ENCODE results near the gene MED17.

DNA sequence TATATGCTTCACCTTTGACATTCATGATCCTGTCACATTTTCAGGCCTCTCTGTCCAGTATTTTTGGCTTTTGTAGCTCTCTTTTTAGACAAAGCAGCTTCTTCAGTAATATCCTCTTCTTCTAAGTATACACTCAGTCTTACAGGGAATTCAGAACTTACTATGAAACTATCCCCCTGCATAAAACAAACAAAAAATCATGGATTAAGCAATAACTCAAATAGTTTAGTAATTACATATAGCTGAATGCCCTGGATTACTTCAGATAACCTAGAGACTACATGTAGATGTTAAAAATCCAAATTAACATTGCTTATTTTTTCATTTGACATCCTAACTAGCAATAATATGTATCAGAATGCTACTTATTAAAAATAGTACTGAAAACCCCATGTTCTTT lies 48.0 kb upstream of the MED17 start:
- TF ChIP-seq NR2C1 (IDR thresholded peaks at IDR 0.05) (no peak), CREM (IDR thresholded peaks at IDR 0.05; ENCODE audit: low read depth) (no peak), TBL1XR1 (IDR thresholded peaks at IDR 0.05; ENCODE audit: low read depth, low read length) (no peak), NR2C2 (IDR thresholded peaks at IDR 0.05; ENCODE audit: borderline replicate concordance, control insufficient read depth, insufficient read length, low read depth) (no peak), CEBPB (IDR thresholded peaks at IDR 0.05; ENCODE audit: borderline replicate concordance in 1 of 2, low read depth in 2 of 2, low read length in 2 of 2) (no peak), SREBF2 (IDR thresholded peaks at IDR 0.05; ENCODE audit: low read length) (no peak), RCOR1 (conservative IDR thresholded peaks at IDR 0.05; ENCODE audit: low read depth, low read length) (no peak), SP1 (IDR thresholded peaks at IDR 0.05; ENCODE audit: low read depth, low read length) (no peak)
- TF ChIP-seq, protein P1, sequence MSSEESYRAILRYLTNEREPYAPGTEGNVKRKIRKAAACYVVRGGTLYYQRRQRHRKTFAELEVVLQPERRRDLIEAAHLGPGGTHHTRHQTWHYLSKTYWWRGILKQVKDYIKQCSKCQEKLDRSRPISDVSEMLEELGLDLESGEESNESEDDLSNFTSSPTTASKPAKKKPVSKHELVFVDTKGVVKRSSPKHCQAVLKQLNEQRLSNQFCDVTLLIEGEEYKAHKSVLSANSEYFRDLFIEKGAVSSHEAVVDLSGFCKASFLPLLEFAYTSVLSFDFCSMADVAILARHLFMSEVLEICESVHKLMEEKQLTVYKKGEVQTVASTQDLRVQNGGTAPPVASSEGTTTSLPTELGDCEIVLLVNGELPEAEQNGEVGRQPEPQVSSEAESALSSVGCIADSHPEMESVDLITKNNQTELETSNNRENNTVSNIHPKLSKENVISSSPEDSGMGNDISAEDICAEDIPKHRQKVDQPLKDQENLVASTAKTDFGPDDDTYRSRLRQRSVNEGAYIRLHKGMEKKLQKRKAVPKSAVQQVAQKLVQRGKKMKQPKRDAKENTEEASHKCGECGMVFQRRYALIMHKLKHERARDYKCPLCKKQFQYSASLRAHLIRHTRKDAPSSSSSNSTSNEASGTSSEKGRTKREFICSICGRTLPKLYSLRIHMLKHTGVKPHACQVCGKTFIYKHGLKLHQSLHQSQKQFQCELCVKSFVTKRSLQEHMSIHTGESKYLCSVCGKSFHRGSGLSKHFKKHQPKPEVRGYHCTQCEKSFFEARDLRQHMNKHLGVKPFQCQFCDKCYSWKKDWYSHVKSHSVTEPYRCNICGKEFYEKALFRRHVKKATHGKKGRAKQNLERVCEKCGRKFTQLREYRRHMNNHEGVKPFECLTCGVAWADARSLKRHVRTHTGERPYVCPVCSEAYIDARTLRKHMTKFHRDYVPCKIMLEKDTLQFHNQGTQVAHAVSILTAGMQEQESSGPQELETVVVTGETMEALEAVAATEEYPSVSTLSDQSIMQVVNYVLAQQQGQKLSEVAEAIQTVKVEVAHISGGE (CRISPR knock-in tag; IDR thresholded peaks at IDR 0.05), result no peak
- TF ChIP-seq, protein P2, sequence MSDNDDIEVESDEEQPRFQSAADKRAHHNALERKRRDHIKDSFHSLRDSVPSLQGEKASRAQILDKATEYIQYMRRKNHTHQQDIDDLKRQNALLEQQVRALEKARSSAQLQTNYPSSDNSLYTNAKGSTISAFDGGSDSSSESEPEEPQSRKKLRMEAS (IDR thresholded peaks at IDR 0.05; ENCODE audit: low read depth, low read length), result no peak
- TF ChIP-seq, protein P3, sequence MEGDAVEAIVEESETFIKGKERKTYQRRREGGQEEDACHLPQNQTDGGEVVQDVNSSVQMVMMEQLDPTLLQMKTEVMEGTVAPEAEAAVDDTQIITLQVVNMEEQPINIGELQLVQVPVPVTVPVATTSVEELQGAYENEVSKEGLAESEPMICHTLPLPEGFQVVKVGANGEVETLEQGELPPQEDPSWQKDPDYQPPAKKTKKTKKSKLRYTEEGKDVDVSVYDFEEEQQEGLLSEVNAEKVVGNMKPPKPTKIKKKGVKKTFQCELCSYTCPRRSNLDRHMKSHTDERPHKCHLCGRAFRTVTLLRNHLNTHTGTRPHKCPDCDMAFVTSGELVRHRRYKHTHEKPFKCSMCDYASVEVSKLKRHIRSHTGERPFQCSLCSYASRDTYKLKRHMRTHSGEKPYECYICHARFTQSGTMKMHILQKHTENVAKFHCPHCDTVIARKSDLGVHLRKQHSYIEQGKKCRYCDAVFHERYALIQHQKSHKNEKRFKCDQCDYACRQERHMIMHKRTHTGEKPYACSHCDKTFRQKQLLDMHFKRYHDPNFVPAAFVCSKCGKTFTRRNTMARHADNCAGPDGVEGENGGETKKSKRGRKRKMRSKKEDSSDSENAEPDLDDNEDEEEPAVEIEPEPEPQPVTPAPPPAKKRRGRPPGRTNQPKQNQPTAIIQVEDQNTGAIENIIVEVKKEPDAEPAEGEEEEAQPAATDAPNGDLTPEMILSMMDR (IDR thresholded peaks at IDR 0.05 in 2 of 3, conservative IDR thresholded peaks at IDR 0.05 in 1 of 3; ENCODE audit: control insufficient read depth in 2 of 3, extremely low read depth in 1 of 3, insufficient read depth in 1 of 3, low read depth in 3 of 3, low read length in 3 of 3), result no peak

Data from GM12878 (cell line).